ENCODE results near the gene RCSD1.

RCSD1 gene

DNA sequence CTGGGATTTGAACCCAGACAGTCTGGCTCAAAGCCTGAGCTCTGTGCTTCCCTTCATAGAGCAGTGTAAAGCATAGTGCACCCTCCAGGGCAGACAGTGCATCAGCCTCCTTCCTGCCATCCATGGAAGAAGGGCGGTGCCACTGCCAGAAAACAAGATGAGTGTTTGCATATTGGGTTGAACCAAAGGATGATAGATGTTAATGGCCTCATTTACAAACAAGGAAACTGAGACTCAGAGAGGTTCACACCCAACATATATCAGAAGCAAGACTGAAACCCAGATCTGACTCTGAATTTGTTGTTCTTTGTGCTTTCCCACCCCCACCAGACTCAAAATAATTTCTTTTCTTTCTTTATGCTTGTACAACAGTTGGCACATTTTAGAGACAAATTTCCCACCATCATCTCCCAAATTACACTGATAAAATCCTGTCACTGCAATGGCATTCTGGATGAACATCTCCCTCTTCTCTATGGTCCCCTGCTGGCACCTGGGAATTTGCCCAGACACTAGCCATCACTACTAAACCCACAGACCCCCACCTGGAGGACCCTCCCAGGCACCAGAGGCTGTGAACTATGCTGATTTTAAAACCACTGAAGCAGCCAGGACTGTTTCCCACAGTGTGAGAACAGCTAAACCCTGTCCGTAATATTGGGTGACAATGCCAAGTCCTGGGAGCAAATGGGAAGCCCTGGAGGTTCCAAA lies 46.3 kb downstream of the RCSD1 start:
- TF ChIP-seq EZH2phosphoT487 (IDR thresholded peaks at IDR 0.05; ENCODE audit: borderline replicate concordance, low read length) (no peak), CTCF (IDR thresholded peaks at IDR 0.05; ENCODE audit: low read depth, low read length, poor library complexity, severe bottlenecking) (no peak)
- Histone ChIP-seq H4K20me1 (ENCODE audit: control insufficient read depth, insufficient read depth, low read depth, low read length) (no peaks in the 10 kb centered on the region; the same call in 1 of the 2 replicates), H3K27me3 (ENCODE audit: control insufficient read depth, low read length) (no peaks in the 10 kb centered on the region), H3K9me2 (replicated peaks; ENCODE audit: control insufficient read depth, low read length) (no peaks in the 10 kb centered on the region), H3K4me1 (ENCODE audit: control insufficient read depth, low read length) (peaks cover 88% of the 10 kb centered on the region), H3K27ac (ENCODE audit: low read depth, low read length) (no peak overlapping the region), H3K9me3 (ENCODE audit: control insufficient read depth, insufficient read depth, low read length) (no peaks in the 10 kb centered on the region), H3K79me2 (ENCODE audit: control insufficient read depth, low read length) (peaks cover 92% of the 10 kb centered on the region), H3K4me3 (ENCODE audit: low read length) (no peak overlapping the region), H3K4me2 (ENCODE audit: low read length) (no peak overlapping the region), H3K36me3 (ENCODE audit: control insufficient read depth, low read length) (peaks cover 92% of the 10 kb centered on the region), H3F3A (ENCODE audit: control insufficient read depth, insufficient read depth) (no peaks in the 10 kb centered on the region)

- Histone ChIP-seq H3K4me2 (ENCODE audit: low read length) (no peak overlapping the region), H3K4me3 (ENCODE audit: low read length) (no peak overlapping the region), H3K36me3 (ENCODE audit: control insufficient read depth, low read length) (peaks cover 86% of the 10 kb centered on the region), H3K9me3 (ENCODE audit: control insufficient read depth, insufficient read depth, low read length) (no peaks in the 10 kb centered on the region), H3K27ac (ENCODE audit: low read depth, low read length) (no peak overlapping the region), H3K79me2 (ENCODE audit: control insufficient read depth, low read length) (peaks cover 85% of the 10 kb centered on the region), H3K27me3 (ENCODE audit: control insufficient read depth, low read length) (no peaks in the 10 kb centered on the region), H4K20me1 (ENCODE audit: control insufficient read depth, insufficient read depth, low read depth, low read length) (no peaks in the 10 kb centered on the region; the same call in 1 of the 2 replicates), H3K4me1 (ENCODE audit: control insufficient read depth, low read length) (peaks cover 89% of the 10 kb centered on the region), H3K9me2 (replicated peaks; ENCODE audit: control insufficient read depth, low read length) (no peaks in the 10 kb centered on the region), H3F3A (ENCODE audit: control insufficient read depth, insufficient read depth) (no peaks in the 10 kb centered on the region)
- no peak for TF ChIP-seq EZH2phosphoT487 (IDR thresholded peaks at IDR 0.05; ENCODE audit: borderline replicate concordance, low read length)
- no peak for TF ChIP-seq CTCF (IDR thresholded peaks at IDR 0.05; ENCODE audit: low read depth, low read length, poor library complexity, severe bottlenecking)
These were observed 47.1 kb downstream of the RCSD1 start for GRCh38 chr1:167676916-167677848.

DNA sequence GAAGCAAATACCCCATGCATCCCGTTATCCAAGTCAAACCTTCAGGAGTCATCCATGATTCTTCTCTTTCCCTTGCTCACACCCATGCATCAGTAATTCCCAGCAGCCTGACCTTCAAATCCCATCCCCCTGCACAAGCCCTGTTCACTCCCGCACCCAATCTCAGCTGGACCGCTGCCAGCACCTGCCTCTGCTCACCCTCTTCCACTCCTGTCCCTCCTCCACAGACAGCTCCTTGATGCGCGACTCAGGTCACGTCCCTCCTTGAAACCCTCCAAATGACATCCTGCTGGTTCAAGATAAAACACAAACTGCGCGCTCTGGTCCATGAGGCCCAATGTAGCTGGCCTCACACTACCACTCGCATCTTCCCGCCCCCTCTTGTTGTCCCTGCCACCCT lies 48.4 kb downstream of the RCSD1 start:
- Histone ChIP-seq H3K9me2 (replicated peaks; ENCODE audit: control insufficient read depth, low read length) (no peaks in the 10 kb centered on the region), H3K4me3 (ENCODE audit: low read length) (no peak overlapping the region), H3F3A (ENCODE audit: control insufficient read depth, insufficient read depth) (no peaks in the 10 kb centered on the region), H3K36me3 (ENCODE audit: control insufficient read depth, low read length) (peaks cover 85% of the 10 kb centered on the region), H3K4me1 (ENCODE audit: control insufficient read depth, low read length) (peaks cover 77% of the 10 kb centered on the region), H3K4me2 (ENCODE audit: low read length) (no peak overlapping the region), H4K20me1 (ENCODE audit: control insufficient read depth, insufficient read depth, low read depth, low read length) (no peaks in the 10 kb centered on the region), H3K79me2 (ENCODE audit: control insufficient read depth, low read length) (peaks cover 73% of the 10 kb centered on the region), H3K9me3 (ENCODE audit: control insufficient read depth, insufficient read depth, low read length) (no peaks in the 10 kb centered on the region), H3K27ac (ENCODE audit: low read depth, low read length) (no peak overlapping the region), H3K27me3 (ENCODE audit: control insufficient read depth, low read length) (no peaks in the 10 kb centered on the region)
- TF ChIP-seq CTCF (IDR thresholded peaks at IDR 0.05; ENCODE audit: low read depth, low read length, poor library complexity, severe bottlenecking) (no peak), EZH2phosphoT487 (IDR thresholded peaks at IDR 0.05; ENCODE audit: borderline replicate concordance, low read length) (no peak)

Measured in DOHH2 (cell line).